ENCODE measurements around the gene MACF1.
"Not testable (repeated sequence)": the region's sequence is repeated elsewhere in the genome, so short reads cannot be mapped to it uniquely, and the experiment has no call there.

GRCh38 chr1:39516841-39517240, 312.3 kb downstream of the MACF1 start:
- TF ChIP-seq CTCF (conservative IDR thresholded peaks at IDR 0.05; ENCODE audit: low read depth, low read length); EZH2 (IDR thresholded peaks at IDR 0.05; ENCODE audit: borderline replicate concordance, low read depth, low read length, poor library complexity, severe bottlenecking): not testable (repeated sequence)

Data from A673 (cell line).